AG04450 (cell line): Measurements from ENCODE around the gene CYREN. TPM values are rescaled to one million over a fixed set of nuclear protein-coding genes. Genes with fewer than 3 reads are reported as not detected.

Experiments
- CTCF ChIA-PET: fragments of 300-600, 350-600 bp; formaldehyde crosslinking; extraction: SDS; loops from one replicate; lab custom pipeline; 2022; ENCODE audit warnings: antibody characterized with exemption, inconsistent platforms; lab: Charles Lee
- POLR2A ChIA-PET: fragments of 350-600 bp; formaldehyde crosslinking; extraction: SDS; loops from one replicate; lab custom pipeline; 2021; ENCODE audit warnings: antibody characterized with exemption, inconsistent platforms; lab: Yijun Ruan, JAX
- DNase-seq: peaks from one replicate; pipeline ENCODE4 v3.0.0-alpha.2; 2011; ENCODE audit warnings: low read depth, low spot score
- H3K27ac ChIP-seq: one replicate; pipeline ENCODE4 v1.5.1; 2012; ENCODE audit warnings: low read depth, low read length, control low read depth
- H3K27me3 ChIP-seq: one replicate; pipeline ENCODE4 v1.6.0; 2012; ENCODE audit warnings: low read length; ENCODE audit not compliant: control insufficient read depth, insufficient read depth
- H3K4me3 ChIP-seq: 2 replicates; pipeline ENCODE4 v1.5.1; 2011; ENCODE audit warnings: mild to moderate bottlenecking, low read depth, low read length, control low read depth
- H3K9me3 ChIP-seq: 2 replicates; pipeline ENCODE4 v1.5.1; 2012; ENCODE audit warnings: low read length; ENCODE audit not compliant: control insufficient read depth, insufficient read depth
- CTCF ChIP-seq: IDR thresholded peaks from 2 replicates; pipeline ENCODE4 v1.5.1; 2011; ENCODE audit warnings: low read depth, low read length, control low read depth, inconsistent platforms
- polyA plus RNA-seq: library from polyadenylated mRNA; depleted of rRNA; stranded (reverse); fragments of >200 nt; gene quantifications from 2 replicates; pipeline ENCODE4 v1.2.3, GENCODE V29; 2011

CYREN gene
- polyA plus RNA-seq, 1 experiment: 30.6 TPM

DNA sequence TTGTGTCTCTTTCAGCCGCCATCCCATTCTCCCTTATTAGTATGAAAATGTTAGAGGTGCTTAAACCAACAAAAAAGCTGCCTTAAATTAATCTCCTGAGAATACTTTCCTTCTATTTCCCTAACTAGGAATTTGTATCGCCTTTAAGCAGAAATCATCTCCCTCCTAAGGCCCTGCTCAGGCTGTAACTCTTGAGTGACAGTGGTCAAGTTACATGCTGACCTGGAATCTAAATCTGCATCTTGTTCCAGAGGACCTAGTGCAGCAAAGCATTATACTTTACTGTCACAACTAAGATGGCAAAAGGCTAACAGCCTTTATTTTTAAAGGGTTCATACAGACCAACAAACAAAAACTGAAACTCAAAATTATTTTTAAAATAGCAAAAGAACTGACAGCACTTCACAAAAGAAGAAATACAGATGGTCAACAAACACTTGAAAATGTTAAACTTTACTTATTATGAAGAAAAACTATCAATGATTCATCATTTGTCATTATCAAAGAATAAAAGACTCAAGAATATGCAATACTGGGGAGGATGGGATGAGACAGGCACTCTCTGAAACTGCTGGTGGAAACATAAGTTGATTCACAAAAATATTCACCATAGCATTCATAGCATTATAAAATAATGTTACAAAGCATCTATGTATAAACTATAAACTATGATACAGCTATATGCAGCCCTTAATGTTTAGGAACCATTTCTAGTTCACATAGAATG is 11.0 kb downstream of the CYREN start:
- DNase-seq: no peak
- Histone ChIP-seq H3K27ac (no peak overlapping the region), H3K9me3 (peaks cover 10% of the 10 kb centered on the region), H3K4me3 (no peak overlapping the region), H3K27me3 (peaks cover 2% of the 10 kb centered on the region)
- CTCF ChIA-PET: interaction anchor here (1.6 kb wide), 1 partner anchor 13 kb away, joined by 5 read pairs; the partner anchor contains the start of gene TMEM140
- POLR2A ChIA-PET: interaction anchor here (1.0 to 2.0 kb wide), 3 partner anchors 10 to 52 kb away, joined by 3 to 12 read pairs (median 7); partner anchors contain the start of genes CYREN and WDR91
- no peak for TF ChIP-seq CTCF

- Histone ChIP-seq H3K27me3 (peaks cover 2% of the 10 kb centered on the region), H3K27ac (no peak overlapping the region), H3K9me3 (peaks cover 10% of the 10 kb centered on the region), H3K4me3 (no peak overlapping the region)
- ChIA-PET CTCF (interaction anchor here (0.5 kb wide), 1 partner anchor 14 kb away, joined by 4 read pairs; no protein-coding TSS in a partner anchor), POLR2A (no interaction called here)
- no peak for TF ChIP-seq CTCF
- DNase-seq: no peak
These were observed 11.6 kb downstream of the CYREN start for GRCh38 chr7:135158874-135159273.

GRCh38 chr7:135158141-135158655 is 12.3 kb downstream of the CYREN start:
- CTCF ChIA-PET: no interaction called here
- POLR2A ChIA-PET: no interaction called here
- TF ChIP-seq CTCF: no peak
- Histone ChIP-seq H3K27me3 (peaks cover 2% of the 10 kb centered on the region), H3K27ac (no peak overlapping the region), H3K4me3 (no peak overlapping the region), H3K9me3 (peaks cover 10% of the 10 kb centered on the region)
- DNase-seq: no peak

- Histone ChIP-seq H3K27me3 (peaks cover 2% of the 10 kb centered on the region), H3K27ac (no peak overlapping the region), H3K4me3 (no peak overlapping the region), H3K9me3 (peaks cover 7% of the 10 kb centered on the region; the same call in 1 of the 2 replicates)
- POLR2A ChIA-PET: no interaction called here
- no peak for DNase-seq
- CTCF ChIA-PET: no interaction called here
- TF ChIP-seq CTCF: no peak
These were observed 14.2 kb downstream of the CYREN start for GRCh38 chr7:135156290-135156689.

DNA sequence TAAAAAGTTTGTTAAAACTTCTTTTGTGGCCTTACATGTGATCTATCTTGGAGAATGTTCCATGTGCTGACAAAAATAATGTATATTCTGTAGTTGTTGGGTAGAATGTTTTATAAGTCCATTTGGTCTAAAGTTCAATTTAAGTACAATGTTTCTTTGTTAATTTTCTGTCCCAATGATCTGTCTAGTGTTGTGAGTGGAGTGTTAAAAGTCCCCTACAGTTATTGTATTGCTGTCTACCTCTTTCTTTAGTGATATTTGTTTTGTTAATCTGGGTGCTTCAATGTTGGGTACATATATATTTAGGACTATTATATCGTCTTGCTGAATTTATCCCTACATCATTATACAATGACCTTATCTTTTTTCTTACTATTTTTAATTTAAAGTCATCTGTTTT is 15.8 kb downstream of the CYREN start:
- POLR2A ChIA-PET: no interaction called here
- DNase-seq: no peak
- Histone ChIP-seq H3K27ac (no peak overlapping the region), H3K9me3 (peaks cover 7% of the 10 kb centered on the region; the same call in 1 of the 2 replicates), H3K4me3 (no peak overlapping the region), H3K27me3 (peaks cover 2% of the 10 kb centered on the region)
- no peak for TF ChIP-seq CTCF
- CTCF ChIA-PET: no interaction called here
